OCI-LY7 (cell line): ENCODE data around the gene DPYD. TPM values are rescaled to one million over a fixed set of nuclear protein-coding genes. Genes with fewer than 3 reads are reported as not detected.

Source experiments
- BruUV-seq: library from RNA; stranded (reverse); fragments of 400-500 nt; replicated peaks from 2 replicates; lab custom pipeline; 2021; lab: Mats Ljungman, UMichigan
- CTCF ChIA-PET: fragments of 300-600 bp; sonication (Branson Sonifier 250); formaldehyde crosslinking; loops from one replicate; lab custom pipeline; 2022; ENCODE audit warnings: antibody characterized with exemption; ENCODE audit not compliant: unreplicated experiment; lab: Charles Lee
- POLR2A ChIA-PET: fragments of 300-600 bp; sonication (Branson Sonifier 250); formaldehyde crosslinking; loops from one replicate; lab custom pipeline; 2022; ENCODE audit warnings: antibody characterized with exemption; lab: Charles Lee
- DNase-seq: peaks from one replicate; pipeline ENCODE4 v3.0.0-alpha.2; 2015; ENCODE audit warnings: low spot score
- H2AFZ ChIP-seq: fragments of 200-600 bp; sonication (generic), shearing (Covaris generic); 2 replicates; pipeline ENCODE4 v1.6.1; 2014; ENCODE audit warnings: mild to moderate bottlenecking, antibody characterized with exemption, low read length, moderate library complexity
- H3K27ac ChIP-seq: fragments of 200-600 bp; sonication (generic); 2 replicates; pipeline ENCODE4 v1.5.1; 2014; ENCODE audit warnings: mixed run types, low read depth, mild to moderate bottlenecking, moderate library complexity, low read length, inconsistent platforms; ENCODE audit not compliant: poor library complexity, severe bottlenecking
- H3K36me3 ChIP-seq: fragments of 200-600 bp; sonication (generic); 2 replicates; pipeline ENCODE4 v1.6.1; 2014; ENCODE audit warnings: mild to moderate bottlenecking, antibody characterized with exemption, low read length, moderate library complexity, mixed read lengths; ENCODE audit not compliant: insufficient read depth
- H3K4me1 ChIP-seq: fragments of 200-600 bp; sonication (generic); 2 replicates; pipeline ENCODE4 v1.5.1; 2014; ENCODE audit warnings: mild to moderate bottlenecking, low read length; ENCODE audit not compliant: insufficient read depth, poor library complexity, severe bottlenecking
- H3K4me2 ChIP-seq: fragments of 200-600 bp; sonication (generic); 2 replicates; pipeline ENCODE4 v1.6.1; 2014; ENCODE audit warnings: mild to moderate bottlenecking, low read length
- H3K4me3 ChIP-seq: fragments of 200-600 bp; sonication (generic); 2 replicates; pipeline ENCODE4 v1.5.1; 2014; ENCODE audit warnings: mild to moderate bottlenecking, low read depth, low read length; ENCODE audit not compliant: poor library complexity, severe bottlenecking
- H3K79me2 ChIP-seq: fragments of 200-600 bp; sonication (generic); 2 replicates; pipeline ENCODE4 v1.6.1; 2016; ENCODE audit warnings: low read depth, mild to moderate bottlenecking, low read length, moderate library complexity, mixed read lengths; ENCODE audit not compliant: insufficient read depth
- H3K9me2 ChIP-seq: fragments of 200-600 bp; sonication (generic); 2 replicates; pipeline ENCODE4 v1.6.1; 2016; ENCODE audit warnings: mild to moderate bottlenecking, low read length, mixed read lengths; ENCODE audit not compliant: insufficient read depth
- H3K9me3 ChIP-seq: fragments of 200-600 bp; sonication (generic); 2 replicates; pipeline ENCODE4 v1.6.1; 2014; ENCODE audit warnings: mild to moderate bottlenecking, mixed run types, low read length, mixed read lengths
- H4K20me1 ChIP-seq: fragments of 200-600 bp; sonication (generic); 2 replicates; pipeline ENCODE4 v1.6.1; 2014; ENCODE audit warnings: mild to moderate bottlenecking, antibody characterized with exemption, low read length, moderate library complexity, mixed read lengths; ENCODE audit not compliant: insufficient read depth
- CTCF ChIP-seq: fragments of 200-600 bp; sonication (generic); conservative IDR thresholded peaks from 2 replicates; pipeline ENCODE4 v1.5.1; 2014; ENCODE audit warnings: mild to moderate bottlenecking, antibody characterized with exemption, low read length, moderate library complexity, mixed read lengths
- EZH2phosphoT487 ChIP-seq: fragments of 200-600 bp; sonication (generic); IDR thresholded peaks from 2 replicates; pipeline ENCODE4 v1.6.1; 2018; ENCODE audit warnings: low read depth, borderline replicate concordance, mild to moderate bottlenecking, mixed run types, antibody characterized with exemption, low read length, moderate library complexity, mixed read lengths
- intact Hi-C: fragments of 100-400 bp; cut with micrococcal nuclease; formaldehyde crosslinking; loops from one replicate; pipeline ENCODE4 v1.10.0; 2022; ENCODE audit not compliant: unreplicated experiment
- total RNA-seq, 2 experiments: library from RNA; depleted of rRNA in 1 of 2; stranded (reverse); fragments of >200 nt in 1 of 2; shearing (Covaris generic) in 1 of 2; gene quantifications; 2 replicates each; pipeline ENCODE4 v1.2.3, GENCODE V29; 2014 to 2022

The DPYD gene
- total RNA-seq, 2 experiments from 2014 or later = 5.5 to 13.4 TPM

GRCh38 chr1:97814804-97815203 lies 106.0 kb downstream of the DPYD start:
- Histone ChIP-seq H3K9me3 (no peaks in the 10 kb centered on the region), H3K4me2 (no peak overlapping the region), H3K4me3 (no peak overlapping the region), H3K27ac (no peak overlapping the region), H3K79me2 (no peaks in the 10 kb centered on the region), H3K9me2 (no peaks in the 10 kb centered on the region), H4K20me1 (0 out of 2 replicates have a peak, but pooled peaks cover 7% of the 10 kb centered on the region), H3K36me3 (no peaks in the 10 kb centered on the region), H2AFZ (no peak overlapping the region), H3K4me1 (no peaks in the 10 kb centered on the region)
- no peak for DNase-seq
- no TSS peak for BruUV-seq
- ChIA-PET CTCF (no interaction called here), POLR2A (no interaction called here)
- TF ChIP-seq CTCF = no peak
- no peak for TF ChIP-seq EZH2phosphoT487
- intact Hi-C loops = loop anchor here (10.0 kb wide), 1 partner anchor 850 kb away; no protein-coding TSS in a partner anchor

GRCh38 chr1:97814121-97814520 lies 106.7 kb downstream of the DPYD start:
- Histone ChIP-seq H3K9me3 (no peaks in the 10 kb centered on the region), H3K79me2 (no peaks in the 10 kb centered on the region), H3K9me2 (no peaks in the 10 kb centered on the region), H3K4me3 (no peak overlapping the region), H3K4me2 (no peak overlapping the region), H4K20me1 (0 out of 2 replicates have a peak, but pooled peaks cover 7% of the 10 kb centered on the region), H2AFZ (no peak overlapping the region), H3K4me1 (no peaks in the 10 kb centered on the region), H3K27ac (no peak overlapping the region), H3K36me3 (no peaks in the 10 kb centered on the region)
- BruUV-seq = no TSS peak
- TF ChIP-seq CTCF = no peak
- no peak for TF ChIP-seq EZH2phosphoT487
- no peak for DNase-seq
- ChIA-PET CTCF (no interaction called here), POLR2A (no interaction called here)
- intact Hi-C loops = loop anchor here (10.0 kb wide), 1 partner anchor 849 kb away; no protein-coding TSS in a partner anchor

- H4K20me1 ChIP-seq = no peaks in the 10 kb centered on the region
- ChIA-PET POLR2A (interaction anchor here (0.7 to 1.1 kb wide), 3 partner anchors 10 to 1228 kb away, joined by 3 read pairs; no protein-coding TSS in a partner anchor), CTCF (no interaction called here)
- no peak overlapping the region for H2AFZ ChIP-seq
- no peak for DNase-seq
- no peaks in the 10 kb centered on the region for H3K4me1 ChIP-seq
- H3K4me2 ChIP-seq = no peak overlapping the region
- H3K36me3 ChIP-seq = no peaks in the 10 kb centered on the region
- H3K27ac ChIP-seq = no peak overlapping the region
- no peaks in the 10 kb centered on the region for H3K79me2 ChIP-seq
- H3K9me2 ChIP-seq = no peaks in the 10 kb centered on the region
- no peaks in the 10 kb centered on the region for H3K9me3 ChIP-seq
- no peak overlapping the region for H3K4me3 ChIP-seq
- intact Hi-C loops = loop anchor here (10.0 kb wide), 1 partner anchor 847 kb away; no protein-coding TSS in a partner anchor
- TF ChIP-seq EZH2phosphoT487 (no peak), CTCF (no peak)
- BruUV-seq = no TSS peak
Measured at GRCh38 chr1:97812076-97812475, 108.8 kb downstream of the DPYD start.
